Activated T-helper 17 cell treated with anti-CD3 and anti-CD28 coated beads, Interleukin-2, amount 50 U/mL, for 72 hours (primary cell): Measurements from ENCODE around the gene NOLC1. TPM values are rescaled to one million over a fixed set of nuclear protein-coding genes. Genes with fewer than 3 reads are reported as not detected.
A peak's percentile ranks its signal among the peaks of the same experiment; 100 is the strongest.

Experiments used
- ATAC-seq: fragments of 150-1000 bp; cut with Tn5 transposase; replicated peaks from 2 replicates; pipeline ENCODE4 v1.10.0; 2021; ENCODE audit warnings: mild to moderate bottlenecking, moderate library complexity
- H3K27ac Mint-ChIP-seq: one replicate; pipeline ENCODE4 v1.8.0; 2022; ENCODE audit warnings: mixed read lengths
- H3K27me3 Mint-ChIP-seq: one replicate; pipeline ENCODE4 v1.8.0; 2022; ENCODE audit warnings: mixed read lengths
- H3K36me3 Mint-ChIP-seq: one replicate; pipeline ENCODE4 v1.8.0; 2022; ENCODE audit warnings: low read depth, mild to moderate bottlenecking, mixed read lengths
- H3K4me1 Mint-ChIP-seq: one replicate; pipeline ENCODE4 v1.8.0; 2022; ENCODE audit warnings: mixed read lengths
- H3K4me3 Mint-ChIP-seq: one replicate; pipeline ENCODE4 v1.8.0; 2022; ENCODE audit warnings: mild to moderate bottlenecking, mixed read lengths
- H3K9me3 Mint-ChIP-seq: one replicate; pipeline ENCODE4 v1.8.0; 2022; ENCODE audit warnings: mixed read lengths
- total RNA-seq, 2 donors: library from RNA; stranded (reverse); gene quantifications; one replicate each; pipeline ENCODE4 v1.2.3, GENCODE V29; 2022

The NOLC1 gene
- total RNA-seq, 2 donors from 2014 or later, result 76.9 to 168 TPM

DNA sequence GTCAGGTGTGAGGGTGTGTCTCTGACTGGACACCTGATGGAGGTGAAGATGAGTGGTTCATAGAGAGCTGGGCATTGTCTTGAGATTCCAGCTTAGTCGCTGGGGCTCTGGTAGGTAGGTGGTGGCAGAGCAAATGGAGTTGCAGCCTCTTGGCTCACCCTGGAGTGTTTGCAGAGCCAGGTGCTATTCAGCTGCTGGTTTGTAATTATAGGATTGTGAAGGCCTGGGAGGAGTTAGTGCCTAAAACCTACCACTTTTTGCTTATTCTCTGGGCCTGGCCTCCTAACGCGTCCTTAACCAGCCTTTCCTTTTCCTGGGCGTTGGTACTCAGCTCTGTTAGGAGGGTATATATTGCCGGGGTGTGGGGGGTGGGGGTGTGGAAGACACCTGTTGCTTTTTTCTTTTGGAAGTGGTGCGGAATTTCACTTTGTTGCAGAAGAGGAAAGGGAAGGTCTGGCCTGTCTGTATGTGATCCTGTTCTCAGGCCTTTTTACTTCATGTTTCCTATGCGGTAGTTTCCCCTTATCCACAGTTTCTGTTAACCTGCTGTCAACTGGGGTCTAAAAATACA is 16.1 kb upstream of the NOLC1 start:
- peaks cover 80% of the 10 kb centered on the region for H3K36me3 Mint-ChIP-seq
- H3K4me3 Mint-ChIP-seq, result peak overlapping the region; percentile 98
- ATAC-seq, result no peak
- H3K9me3 Mint-ChIP-seq, result no peaks in the 10 kb centered on the region
- H3K4me1 Mint-ChIP-seq, result peaks cover 32% of the 10 kb centered on the region
- H3K27ac Mint-ChIP-seq, result peak overlapping the region; percentile 96
- H3K27me3 Mint-ChIP-seq, result no peaks in the 10 kb centered on the region

DNA sequence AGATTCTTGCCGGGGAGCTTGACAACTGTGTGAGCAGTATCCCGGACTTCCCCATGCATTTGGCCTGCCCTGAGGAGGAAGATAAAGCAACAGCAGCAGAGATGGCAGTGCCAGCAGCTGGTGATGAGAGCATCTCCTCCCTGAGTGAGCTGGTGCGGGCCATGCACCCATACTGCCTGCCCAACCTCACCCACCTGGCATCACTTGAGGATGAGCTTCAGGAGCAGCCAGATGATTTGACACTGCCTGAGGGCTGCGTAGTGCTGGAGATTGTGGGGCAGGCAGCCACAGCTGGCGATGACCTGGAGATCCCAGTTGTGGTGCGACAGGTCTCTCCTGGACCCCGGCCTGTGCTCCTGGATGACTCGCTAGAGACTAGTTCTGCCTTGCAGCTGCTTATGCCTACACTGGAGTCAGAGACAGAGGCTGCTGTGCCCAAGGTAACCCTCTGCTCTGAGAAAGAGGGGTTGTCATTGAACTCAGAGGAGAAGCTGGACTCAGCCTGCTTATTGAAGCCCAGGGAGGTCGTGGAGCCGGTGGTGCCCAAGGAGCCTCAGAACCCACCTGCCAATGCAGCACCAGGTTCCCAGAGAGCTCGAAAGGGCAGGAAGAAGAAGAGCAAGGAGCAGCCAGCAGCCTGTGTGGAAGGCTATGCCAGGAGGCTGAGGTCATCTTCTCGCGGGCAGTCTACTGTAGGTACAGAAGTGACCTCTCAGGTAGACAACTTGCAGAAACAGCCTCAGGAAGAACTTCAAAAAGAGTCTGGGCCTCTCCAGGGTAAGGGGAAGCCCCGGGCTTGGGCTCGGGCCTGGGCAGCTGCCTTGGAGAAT is 12.7 kb upstream of the NOLC1 start:
- no peaks in the 10 kb centered on the region for H3K9me3 Mint-ChIP-seq
- no peak overlapping the region for H3K4me3 Mint-ChIP-seq
- no peak for ATAC-seq
- H3K27me3 Mint-ChIP-seq, result no peaks in the 10 kb centered on the region
- H3K36me3 Mint-ChIP-seq, result peaks cover 94% of the 10 kb centered on the region
- peaks cover 22% of the 10 kb centered on the region for H3K4me1 Mint-ChIP-seq
- peak overlapping the region; percentile 59 for H3K27ac Mint-ChIP-seq

DNA sequence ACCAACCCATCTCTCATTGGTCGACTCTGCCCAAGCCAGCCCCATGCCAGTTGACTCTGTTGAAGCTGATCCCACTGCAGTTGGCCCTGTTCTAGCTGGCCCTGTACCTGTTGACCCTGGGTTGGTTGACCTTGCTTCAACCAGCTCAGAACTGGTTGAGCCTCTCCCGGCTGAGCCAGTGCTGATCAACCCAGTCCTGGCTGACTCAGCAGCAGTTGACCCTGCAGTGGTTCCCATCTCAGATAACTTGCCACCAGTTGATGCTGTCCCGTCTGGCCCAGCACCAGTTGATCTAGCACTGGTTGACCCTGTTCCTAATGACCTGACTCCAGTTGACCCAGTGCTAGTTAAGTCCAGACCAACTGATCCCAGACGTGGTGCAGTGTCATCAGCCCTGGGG is 12.0 kb upstream of the NOLC1 start:
- no peaks in the 10 kb centered on the region for H3K27me3 Mint-ChIP-seq
- no peak for ATAC-seq
- peaks cover 15% of the 10 kb centered on the region for H3K4me1 Mint-ChIP-seq
- H3K36me3 Mint-ChIP-seq, result peaks cover 94% of the 10 kb centered on the region
- H3K27ac Mint-ChIP-seq, result peak overlapping the region; percentile 65
- no peaks in the 10 kb centered on the region for H3K9me3 Mint-ChIP-seq
- no peak overlapping the region for H3K4me3 Mint-ChIP-seq

GRCh38 chr10:102140913-102141540 is 11.2 kb upstream of the NOLC1 start:
- Mint-ChIP-seq H3K27ac (peak overlapping the region; percentile 65), H3K4me1 (peaks cover 7% of the 10 kb centered on the region), H3K36me3 (peaks cover 94% of the 10 kb centered on the region), H3K27me3 (no peaks in the 10 kb centered on the region), H3K4me3 (no peak overlapping the region), H3K9me3 (no peaks in the 10 kb centered on the region)
- ATAC-seq, result no peak

DNA sequence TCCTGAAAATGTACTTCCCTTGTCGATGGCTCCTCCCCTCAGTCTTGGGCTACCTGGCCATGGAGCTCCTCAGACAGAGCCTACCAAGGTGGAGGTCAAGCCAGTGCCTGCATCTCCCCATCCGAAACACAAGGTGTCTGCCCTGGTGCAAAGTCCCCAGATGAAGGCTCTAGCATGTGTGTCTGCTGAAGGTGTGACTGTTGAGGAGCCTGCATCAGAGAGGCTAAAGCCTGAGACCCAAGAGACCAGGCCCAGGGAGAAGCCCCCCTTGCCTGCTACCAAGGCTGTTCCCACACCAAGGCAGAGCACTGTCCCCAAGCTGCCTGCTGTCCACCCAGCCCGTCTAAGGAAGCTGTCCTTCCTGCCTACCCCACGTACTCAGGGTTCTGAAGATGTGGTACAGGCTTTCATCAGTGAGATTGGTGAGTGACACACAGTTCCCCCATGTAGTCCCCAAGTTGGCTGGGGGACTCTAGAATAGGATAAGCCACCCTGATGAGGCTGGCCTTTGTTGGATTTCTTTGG is 10.5 kb upstream of the NOLC1 start:
- H3K4me3 Mint-ChIP-seq, result no peak overlapping the region
- H3K9me3 Mint-ChIP-seq, result no peaks in the 10 kb centered on the region
- ATAC-seq, result no peak
- H3K36me3 Mint-ChIP-seq, result peaks cover 98% of the 10 kb centered on the region
- peak overlapping the region; percentile 65 for H3K27ac Mint-ChIP-seq
- no peaks in the 10 kb centered on the region for H3K27me3 Mint-ChIP-seq
- H3K4me1 Mint-ChIP-seq, result peaks cover 5% of the 10 kb centered on the region

GRCh38 chr10:102146971-102147428 is 5.2 kb upstream of the NOLC1 start:
- no peaks in the 10 kb centered on the region for H3K27me3 Mint-ChIP-seq
- H3K36me3 Mint-ChIP-seq, result peaks cover 98% of the 10 kb centered on the region
- H3K27ac Mint-ChIP-seq, result peak overlapping the region; percentile 26
- no peaks in the 10 kb centered on the region for H3K9me3 Mint-ChIP-seq
- H3K4me3 Mint-ChIP-seq, result no peak overlapping the region
- H3K4me1 Mint-ChIP-seq, result peaks cover 14% of the 10 kb centered on the region
- ATAC-seq, result no peak

DNA sequence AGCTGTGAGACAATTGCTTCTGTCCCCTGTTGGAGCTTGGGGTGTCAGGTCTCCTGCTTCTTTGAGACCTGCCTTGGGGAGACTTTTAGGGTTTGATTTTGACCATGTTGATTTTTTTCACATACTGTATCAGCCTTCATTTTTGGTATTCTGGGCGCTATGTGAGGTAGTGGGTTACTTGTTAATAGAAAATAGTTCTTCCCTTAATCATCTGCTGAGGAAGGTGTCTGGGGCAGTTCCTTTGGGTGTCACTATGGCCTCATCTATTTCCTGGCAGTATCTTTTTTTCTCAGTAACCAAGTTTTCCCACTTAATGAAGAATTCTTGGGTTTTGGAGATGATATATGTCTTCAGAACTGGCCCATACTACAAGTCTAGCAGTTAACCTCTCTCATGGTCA is 4.6 kb upstream of the NOLC1 start:
- peak overlapping the region; percentile 26 for H3K27ac Mint-ChIP-seq
- H3K4me3 Mint-ChIP-seq, result no peak overlapping the region
- peaks cover 100% of the 10 kb centered on the region for H3K36me3 Mint-ChIP-seq
- no peaks in the 10 kb centered on the region for H3K27me3 Mint-ChIP-seq
- no peaks in the 10 kb centered on the region for H3K9me3 Mint-ChIP-seq
- no peak for ATAC-seq
- peaks cover 14% of the 10 kb centered on the region for H3K4me1 Mint-ChIP-seq

GRCh38 chr10:102148275-102148674 is 3.9 kb upstream of the NOLC1 start:
- no peak for ATAC-seq
- Mint-ChIP-seq H3K4me3 (no peak overlapping the region), H3K27ac (peak overlapping the region; percentile 26), H3K9me3 (no peaks in the 10 kb centered on the region), H3K27me3 (no peaks in the 10 kb centered on the region), H3K36me3 (peaks cover 100% of the 10 kb centered on the region), H3K4me1 (peaks cover 20% of the 10 kb centered on the region)

GRCh38 chr10:102150970-102151773 is 1.0 kb upstream of the NOLC1 start:
- H3K4me1 Mint-ChIP-seq, result peaks cover 22% of the 10 kb centered on the region
- no peaks in the 10 kb centered on the region for H3K27me3 Mint-ChIP-seq
- H3K36me3 Mint-ChIP-seq, result peaks cover 100% of the 10 kb centered on the region

GRCh38 chr10:102152545-102152890 is 329 bp downstream of the NOLC1 start:
- Mint-ChIP-seq H3K36me3 (peaks cover 100% of the 10 kb centered on the region), H3K4me3 (peak overlapping the region; percentile 95), H3K4me1 (peaks cover 30% of the 10 kb centered on the region), H3K9me3 (no peaks in the 10 kb centered on the region), H3K27ac (peak overlapping the region; percentile 91), H3K27me3 (no peaks in the 10 kb centered on the region)
- peak; percentile 33 for ATAC-seq

More at GRCh38 chr10:102150970-102151773, 1.0 kb upstream of the NOLC1 start:
- H3K27ac Mint-ChIP-seq, result peak overlapping the region; percentile 91
- peak overlapping the region; percentile 95 for H3K4me3 Mint-ChIP-seq
- no peak for ATAC-seq
- no peaks in the 10 kb centered on the region for H3K9me3 Mint-ChIP-seq

GRCh38 chr10:102153093-102153620 is 968 bp downstream of the NOLC1 start:
- Mint-ChIP-seq H3K36me3 (peaks cover 100% of the 10 kb centered on the region), H3K4me3 (peak overlapping the region; percentile 95)

DNA sequence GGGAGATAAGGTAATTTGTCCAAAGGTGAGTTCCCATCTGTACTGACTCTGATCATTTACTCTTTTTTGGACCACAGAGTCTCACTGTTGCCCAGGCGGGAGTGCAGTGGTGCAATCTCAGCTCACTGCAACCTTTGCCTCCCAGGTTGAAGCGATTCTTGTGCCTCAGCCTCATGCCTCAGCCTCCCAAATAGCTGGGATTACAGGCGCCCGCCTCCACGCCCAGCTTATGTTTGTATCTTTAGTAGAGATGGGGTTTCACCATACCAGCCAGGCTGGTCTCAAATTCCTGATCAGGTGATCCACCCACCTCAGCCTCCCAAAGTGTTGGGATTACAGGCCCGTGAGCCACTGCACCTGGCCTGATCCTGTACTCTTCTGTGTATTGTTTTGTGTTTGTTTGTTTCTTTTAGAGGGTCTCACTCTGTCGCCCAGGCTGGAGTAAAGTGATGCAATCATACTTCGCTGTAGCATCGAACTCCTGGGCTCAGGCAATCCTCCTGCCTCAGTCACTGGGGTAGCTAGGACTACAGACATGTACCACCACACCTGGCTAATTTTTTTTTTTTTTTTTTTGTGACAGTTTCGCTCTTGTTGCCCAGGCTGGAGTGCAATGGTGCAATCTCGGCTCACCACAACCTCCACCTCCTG is 2.4 kb downstream of the NOLC1 start:
- peak overlapping the region; percentile 91 for H3K27ac Mint-ChIP-seq
- peaks cover 100% of the 10 kb centered on the region for H3K36me3 Mint-ChIP-seq
- H3K4me3 Mint-ChIP-seq, result peak overlapping the region; percentile 95
- no peaks in the 10 kb centered on the region for H3K27me3 Mint-ChIP-seq
- peaks cover 31% of the 10 kb centered on the region for H3K4me1 Mint-ChIP-seq
- no peaks in the 10 kb centered on the region for H3K9me3 Mint-ChIP-seq
- no peak for ATAC-seq

More at GRCh38 chr10:102153093-102153620, 968 bp downstream of the NOLC1 start:
- H3K27me3 Mint-ChIP-seq, result no peaks in the 10 kb centered on the region
- ATAC-seq, result no peak
- no peaks in the 10 kb centered on the region for H3K9me3 Mint-ChIP-seq
- peaks cover 31% of the 10 kb centered on the region for H3K4me1 Mint-ChIP-seq
- peak overlapping the region; percentile 91 for H3K27ac Mint-ChIP-seq

GRCh38 chr10:102157224-102157623 is 5.0 kb downstream of the NOLC1 start:
- ATAC-seq, result no peak

More at GRCh38 chr10:102157224-102157623, 5.0 kb downstream of the NOLC1 start:
- peaks cover 100% of the 10 kb centered on the region for H3K36me3 Mint-ChIP-seq
- H3K4me3 Mint-ChIP-seq, result peak overlapping the region; percentile 95
- no peaks in the 10 kb centered on the region for H3K9me3 Mint-ChIP-seq
- peak overlapping the region; percentile 85 for H3K27ac Mint-ChIP-seq
- no peaks in the 10 kb centered on the region for H3K27me3 Mint-ChIP-seq
- peaks cover 17% of the 10 kb centered on the region for H3K4me1 Mint-ChIP-seq
